K562 (cell line): ENCODE results near the gene LTA. TPM values are rescaled to one million over a fixed set of nuclear protein-coding genes. Genes with fewer than 3 reads are reported as not detected.

ENCODE experiments used
- ARNT ChIP-seq, 2 experiments: fragments of 450-650 bp; IDR thresholded peaks; 2 replicates each; pipeline ENCODE4 v1.6.1; 2016; ENCODE audit warnings: mild to moderate bottlenecking in 1 of 2
- CHD4 ChIP-seq: fragments of 200-600 bp; sonication (generic); IDR thresholded peaks from 3 replicates; pipeline ENCODE4 v1.6.1; 2012; ENCODE audit warnings: low read depth, mild to moderate bottlenecking, mixed read lengths, low read length, inconsistent platforms; ENCODE audit not compliant: insufficient read depth, insufficient replicate concordance, poor library complexity, severe bottlenecking
- CREM ChIP-seq: IDR thresholded peaks from 2 replicates; pipeline ENCODE4 v1.6.1; 2014; ENCODE audit warnings: antibody characterized with exemption, low read depth
- DPF2 ChIP-seq: fragments of 450-650 bp; IDR thresholded peaks from 2 replicates; pipeline ENCODE4 v1.6.1; 2016
- NFIX ChIP-seq: fragments of 250-450 bp; sonication (Bioruptor Pico); IDR thresholded peaks from 2 replicates; pipeline ENCODE4 v1.4.0; 2020; ENCODE audit warnings: low read depth, mild to moderate bottlenecking, moderate library complexity
- RAD21 ChIP-seq, 2 experiments: fragments of 250-450 bp in 1 of 2; fragments of 450-650 bp in 1 of 2; sonication (Bioruptor Pico) in 1 of 2; formaldehyde crosslinking in 1 of 2; IDR thresholded peaks in 1 of 2; conservative IDR thresholded peaks in 1 of 2; 2 replicates each; pipeline versions ENCODE4 v1.4.0 to v1.8.0; 2020 to 2022; ENCODE audit warnings: mild to moderate bottlenecking in 2 of 2, moderate library complexity in 1 of 2
- RBM25 ChIP-seq: fragments of 200-400 bp; formaldehyde crosslinking; IDR thresholded peaks from 2 replicates; pipeline ENCODE4 v1.6.1; 2018; ENCODE audit warnings: low read length, low read depth, moderate library complexity; ENCODE audit not compliant: severe bottlenecking
- SMARCA5 ChIP-seq: fragments of 450-650 bp; IDR thresholded peaks from 2 replicates; pipeline ENCODE4 v1.6.1; 2016
- SP1 ChIP-seq: sonication (generic); formaldehyde crosslinking; IDR thresholded peaks from 2 replicates; pipeline ENCODE4 v1.8.1; 2022; ENCODE audit warnings: mild to moderate bottlenecking, missing genetic modification reagents
- ZFP36 ChIP-seq: fragments of 150-350 bp; IDR thresholded peaks from 2 replicates; pipeline ENCODE4 v1.6.1; 2018; ENCODE audit warnings: low read length, low read depth; ENCODE audit not compliant: partially characterized antibody
- polyA plus RNA-seq, 8 experiments: library from polyadenylated mRNA; depleted of rRNA in 4 of 8; stranded (reverse) in 5 of 8; unstranded in 3 of 8; fragments of >200 nt; fragmentation: Nextera tagmentation in 2 of 8; fragmentation: Illumina TruSeq in 1 of 8; extraction: Ambion mirVana in 2 of 8; extraction: Trizol in 1 of 8; gene quantifications; 2 replicates each; pipeline versions ENCODE4 v1.2.1 to v1.2.3, GENCODE V29; 2011 to 2014; ENCODE audit warnings: inconsistent platforms in 1 of 8, missing spikeins in 1 of 8
- total RNA-seq, 7 experiments: library from RNA; depleted of rRNA in 6 of 7; stranded (reverse); fragments of >200 nt in 6 of 7; fragmentation: Illumina TruSeq in 2 of 7; extraction: Trizol in 2 of 7; gene quantifications; 2 replicates each; pipeline versions ENCODE4 v1.2.1 to v1.2.3, GENCODE V29; 2011 to 2021; ENCODE audit warnings: low replicate concordance in 1 of 7
- TF ChIP-seq, protein P1 (sequence below), 3 experiments: IDR thresholded peaks in 2 of 3; conservative IDR thresholded peaks in 1 of 3; 2 replicates each; pipeline ENCODE4 v1.5.1; 2011 to 2012; ENCODE audit warnings: low read length in 3 of 3, mild to moderate bottlenecking in 3 of 3, control low read depth in 2 of 3, improper control_type of control experiment in 1 of 3, inconsistent platforms in 1 of 3, low read depth in 1 of 3, mixed read lengths in 1 of 3, moderate library complexity in 1 of 3; ENCODE audit not compliant: insufficient read depth in 2 of 3
- TF ChIP-seq, protein P2 (sequence below): IDR thresholded peaks from 3 replicates; pipeline ENCODE4 v1.6.1; 2011; ENCODE audit warnings: borderline replicate concordance, mild to moderate bottlenecking, moderate library complexity; ENCODE audit not compliant: insufficient read length; ENCODE audit errors: extremely low read depth
- TF ChIP-seq, protein P3 (sequence below), 2 experiments: fragments of 450-650 bp; IDR thresholded peaks; 2 replicates each; pipeline ENCODE4 v1.6.1; 2016; ENCODE audit warnings: mild to moderate bottlenecking in 2 of 2, borderline replicate concordance in 1 of 2, low read depth in 1 of 2, moderate library complexity in 1 of 2

The LTA gene
- total and polyA plus RNA-seq, 9 of the 15 experiments (the other 6 are each of a cell fraction or from before 2014, with no cell fraction given) = 0.80 TPM; not detected in 8

DNA sequence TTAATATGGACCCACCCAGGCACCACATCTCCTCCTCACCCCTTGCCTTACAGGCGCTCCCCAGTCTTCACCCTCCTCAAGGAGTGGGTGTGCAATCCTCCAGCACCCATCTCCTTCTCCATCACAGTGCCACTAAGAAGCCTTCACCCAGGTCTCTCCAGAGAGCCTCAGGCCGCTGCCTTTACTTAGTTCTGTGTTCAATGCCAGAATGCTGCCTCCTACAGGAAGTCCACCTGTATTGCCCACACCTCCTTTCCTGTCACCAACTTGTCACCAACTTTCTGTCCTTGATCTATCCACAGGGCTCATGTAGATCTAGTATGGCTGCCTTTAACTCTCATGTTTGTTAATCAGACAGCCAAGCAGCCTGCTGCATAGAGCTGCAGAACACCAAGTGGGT lies 13.4 kb downstream of the LTA start (continued):
- TF ChIP-seq, protein P1, sequence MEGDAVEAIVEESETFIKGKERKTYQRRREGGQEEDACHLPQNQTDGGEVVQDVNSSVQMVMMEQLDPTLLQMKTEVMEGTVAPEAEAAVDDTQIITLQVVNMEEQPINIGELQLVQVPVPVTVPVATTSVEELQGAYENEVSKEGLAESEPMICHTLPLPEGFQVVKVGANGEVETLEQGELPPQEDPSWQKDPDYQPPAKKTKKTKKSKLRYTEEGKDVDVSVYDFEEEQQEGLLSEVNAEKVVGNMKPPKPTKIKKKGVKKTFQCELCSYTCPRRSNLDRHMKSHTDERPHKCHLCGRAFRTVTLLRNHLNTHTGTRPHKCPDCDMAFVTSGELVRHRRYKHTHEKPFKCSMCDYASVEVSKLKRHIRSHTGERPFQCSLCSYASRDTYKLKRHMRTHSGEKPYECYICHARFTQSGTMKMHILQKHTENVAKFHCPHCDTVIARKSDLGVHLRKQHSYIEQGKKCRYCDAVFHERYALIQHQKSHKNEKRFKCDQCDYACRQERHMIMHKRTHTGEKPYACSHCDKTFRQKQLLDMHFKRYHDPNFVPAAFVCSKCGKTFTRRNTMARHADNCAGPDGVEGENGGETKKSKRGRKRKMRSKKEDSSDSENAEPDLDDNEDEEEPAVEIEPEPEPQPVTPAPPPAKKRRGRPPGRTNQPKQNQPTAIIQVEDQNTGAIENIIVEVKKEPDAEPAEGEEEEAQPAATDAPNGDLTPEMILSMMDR (IDR thresholded peaks at IDR 0.05 in 2 of 3, conservative IDR thresholded peaks at IDR 0.05 in 1 of 3; ENCODE audit: insufficient read depth in 2 of 3, low read depth in 1 of 3, low read length in 3 of 3) = peak; percentile 64 to 81 (median 74)
- TF ChIP-seq CHD4 (peak; percentile 24), NFIX (CRISPR knock-in tag) (no peak), ARNT (IDR thresholded peaks at IDR 0.05) (0 out of 4 replicates have a peak, but pooled peaks have one; percentile 17 to 21), RBM25 (peak; percentile 90), RAD21 (CRISPR knock-in tag; conservative IDR thresholded peaks at IDR 0.05 in 1 of 2, IDR thresholded peaks at IDR 0.05 in 1 of 2) (peak in 1 of 2 experiments; percentile 58; a peak in 2 of 4 replicates), CREM (peak; percentile 35; the same call in 1 of the 2 replicates), SP1 (CRISPR knock-in tag) (peak; percentile 63; the same call in 1 of the 2 replicates), ZFP36 (peak; percentile 100), SMARCA5 (peak; percentile 92; the same call in 1 of the 2 replicates), DPF2 (no peak)
- TF ChIP-seq, protein P2, sequence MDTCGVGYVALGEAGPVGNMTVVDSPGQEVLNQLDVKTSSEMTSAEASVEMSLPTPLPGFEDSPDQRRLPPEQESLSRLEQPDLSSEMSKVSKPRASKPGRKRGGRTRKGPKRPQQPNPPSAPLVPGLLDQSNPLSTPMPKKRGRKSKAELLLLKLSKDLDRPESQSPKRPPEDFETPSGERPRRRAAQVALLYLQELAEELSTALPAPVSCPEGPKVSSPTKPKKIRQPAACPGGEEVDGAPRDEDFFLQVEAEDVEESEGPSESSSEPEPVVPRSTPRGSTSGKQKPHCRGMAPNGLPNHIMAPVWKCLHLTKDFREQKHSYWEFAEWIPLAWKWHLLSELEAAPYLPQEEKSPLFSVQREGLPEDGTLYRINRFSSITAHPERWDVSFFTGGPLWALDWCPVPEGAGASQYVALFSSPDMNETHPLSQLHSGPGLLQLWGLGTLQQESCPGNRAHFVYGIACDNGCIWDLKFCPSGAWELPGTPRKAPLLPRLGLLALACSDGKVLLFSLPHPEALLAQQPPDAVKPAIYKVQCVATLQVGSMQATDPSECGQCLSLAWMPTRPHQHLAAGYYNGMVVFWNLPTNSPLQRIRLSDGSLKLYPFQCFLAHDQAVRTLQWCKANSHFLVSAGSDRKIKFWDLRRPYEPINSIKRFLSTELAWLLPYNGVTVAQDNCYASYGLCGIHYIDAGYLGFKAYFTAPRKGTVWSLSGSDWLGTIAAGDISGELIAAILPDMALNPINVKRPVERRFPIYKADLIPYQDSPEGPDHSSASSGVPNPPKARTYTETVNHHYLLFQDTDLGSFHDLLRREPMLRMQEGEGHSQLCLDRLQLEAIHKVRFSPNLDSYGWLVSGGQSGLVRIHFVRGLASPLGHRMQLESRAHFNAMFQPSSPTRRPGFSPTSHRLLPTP = peak; percentile 77
- TF ChIP-seq, protein P3, sequence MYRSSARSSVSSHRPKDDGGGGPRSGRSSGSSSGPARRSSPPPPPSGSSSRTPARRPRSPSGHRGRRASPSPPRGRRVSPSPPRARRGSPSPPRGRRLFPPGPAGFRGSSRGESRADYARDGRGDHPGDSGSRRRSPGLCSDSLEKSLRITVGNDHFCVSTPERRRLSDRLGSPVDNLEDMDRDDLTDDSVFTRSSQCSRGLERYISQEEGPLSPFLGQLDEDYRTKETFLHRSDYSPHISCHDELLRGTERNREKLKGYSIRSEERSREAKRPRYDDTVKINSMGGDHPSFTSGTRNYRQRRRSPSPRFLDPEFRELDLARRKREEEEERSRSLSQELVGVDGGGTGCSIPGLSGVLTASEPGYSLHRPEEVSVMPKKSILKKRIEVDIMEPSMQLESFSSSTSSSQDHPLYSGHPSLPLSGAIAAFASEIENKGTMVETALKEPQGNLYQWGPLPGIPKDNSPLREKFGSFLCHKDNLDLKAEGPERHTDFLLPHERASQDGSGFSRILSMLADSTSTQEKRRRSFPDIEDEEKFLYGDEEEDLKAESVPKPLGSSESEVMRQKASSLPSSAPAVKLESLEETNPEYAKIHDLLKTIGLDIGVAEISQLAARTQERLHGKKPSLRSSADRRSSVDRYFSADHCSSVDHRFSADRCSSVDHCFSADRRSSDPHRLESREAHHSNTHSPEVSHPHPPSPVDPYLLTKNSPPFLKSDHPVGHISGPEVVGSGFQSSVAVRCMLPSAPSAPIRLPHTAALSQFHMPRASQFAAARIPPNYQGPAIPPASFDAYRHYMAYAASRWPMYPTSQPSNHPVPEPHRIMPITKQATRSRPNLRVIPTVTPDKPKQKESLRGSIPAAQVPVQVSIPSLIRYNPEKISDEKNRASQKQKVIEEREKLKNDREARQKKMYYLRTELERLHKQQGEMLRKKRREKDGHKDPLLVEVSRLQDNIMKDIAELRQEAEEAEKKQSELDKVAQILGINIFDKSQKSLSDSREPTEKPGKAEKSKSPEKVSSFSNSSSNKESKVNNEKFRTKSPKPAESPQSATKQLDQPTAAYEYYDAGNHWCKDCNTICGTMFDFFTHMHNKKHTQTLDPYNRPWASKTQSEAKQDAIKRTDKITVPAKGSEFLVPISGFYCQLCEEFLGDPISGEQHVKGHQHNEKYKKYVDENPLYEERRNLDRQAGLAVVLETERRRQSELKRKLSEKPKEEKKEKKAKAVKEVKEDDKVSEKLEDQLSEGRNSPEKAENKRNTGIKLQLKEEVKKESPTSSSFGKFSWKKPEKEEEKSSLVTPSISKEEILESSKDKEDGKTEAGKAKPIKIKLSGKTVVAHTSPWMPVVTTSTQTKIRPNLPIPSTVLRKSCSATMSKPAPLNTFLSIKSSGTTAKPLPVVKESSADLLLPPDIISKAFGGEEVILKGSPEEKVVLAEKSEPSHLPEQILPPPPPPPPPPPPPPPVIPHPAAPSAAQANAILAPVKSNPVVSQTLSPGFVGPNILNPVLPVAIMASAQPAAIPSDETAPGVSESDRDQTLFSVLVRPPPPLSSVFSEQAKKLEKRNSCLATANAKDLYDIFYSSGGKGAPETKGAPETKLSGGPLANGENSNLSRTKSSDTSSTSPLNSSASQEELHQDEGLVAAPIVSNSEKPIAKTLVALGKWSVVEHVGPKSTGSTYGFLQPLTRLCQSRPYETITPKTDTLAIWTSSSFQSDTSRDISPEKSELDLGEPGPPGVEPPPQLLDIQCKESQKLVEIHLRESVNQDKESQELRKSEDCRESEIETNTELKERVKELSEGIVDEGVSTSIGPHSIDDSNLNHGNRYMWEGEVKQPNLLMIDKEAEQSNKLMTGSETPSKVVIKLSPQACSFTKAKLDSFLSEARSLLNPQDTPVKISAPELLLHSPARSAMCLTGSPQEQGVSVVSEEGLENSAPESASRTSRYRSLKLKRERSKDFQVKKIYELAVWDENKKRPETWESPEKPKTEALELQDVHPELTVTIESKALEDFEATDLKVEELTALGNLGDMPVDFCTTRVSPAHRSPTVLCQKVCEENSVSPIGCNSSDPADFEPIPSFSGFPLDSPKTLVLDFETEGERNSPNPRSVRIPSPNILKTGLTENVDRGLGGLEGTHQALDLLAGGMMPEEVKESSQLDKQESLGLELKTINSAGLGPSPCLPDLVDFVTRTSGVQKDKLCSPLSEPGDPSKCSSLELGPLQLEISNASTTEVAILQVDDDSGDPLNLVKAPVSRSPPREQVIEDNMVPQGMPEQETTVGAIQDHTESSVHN (IDR thresholded peaks at IDR 0.05; ENCODE audit: borderline replicate concordance in 1 of 2, low read depth in 1 of 2) = no peak
